GM12878 (cell line): ENCODE data around the gene ATAD2B. TPM values are rescaled to one million over a fixed set of nuclear protein-coding genes. Genes with fewer than 3 reads are reported as not detected.
A peak's percentile ranks its signal among the peaks of the same experiment; 100 is the strongest.

Experiments
- ATAC-seq: fragments of 200-7000 bp; cut with Tn5 transposase; 3 replicates; pipeline ENCODE4 v1.9.1; 2020; ENCODE audit warnings: mild to moderate bottlenecking, moderate library complexity
- Bru-seq: library from RNA; stranded (reverse); fragments of 400-500 nt; gene quantifications from one replicate; lab custom pipeline; 2021; lab: Mats Ljungman, UMichigan
- BruChase-seq, 2 experiments: library from RNA; stranded (reverse); fragments of 400-500 nt; gene quantifications; one replicate each; lab custom pipeline; 2021; lab: Mats Ljungman, UMichigan
- BruUV-seq: library from RNA; stranded (reverse); fragments of 400-500 nt; replicated peaks from 2 replicates; lab custom pipeline; 2021; lab: Mats Ljungman, UMichigan
- CTCF ChIA-PET: fragments of 300-600 bp; sonication (Branson Sonifier 250); formaldehyde crosslinking; extraction: SDS; loops from one replicate; lab custom pipeline; 2021; ENCODE audit warnings: inconsistent platforms; lab: Yijun Ruan, JAX
- POLR2A ChIA-PET: fragments of 350-600 bp; formaldehyde crosslinking; extraction: SDS; loops from one replicate; lab custom pipeline; 2021; ENCODE audit warnings: inconsistent platforms; lab: Charles Lee
- RAD21 ChIA-PET: fragments of 300-600 bp; sonication (Branson Sonifier 250); formaldehyde crosslinking; loops from one replicate; lab custom pipeline; 2023; ENCODE audit warnings: antibody characterized with exemption; ENCODE audit not compliant: unreplicated experiment; lab: Charles Lee
- SMC1A ChIA-PET: fragments of 300-600 bp; sonication (Branson Sonifier 250); formaldehyde crosslinking; loops from one replicate; lab custom pipeline; 2023; ENCODE audit not compliant: unreplicated experiment, uncharacterized antibody; lab: Charles Lee
- DNase-seq: peaks from one replicate; pipeline ENCODE4 v3.0.0-alpha.2; 2011; ENCODE audit warnings: low read depth, low spot score
- FAIRE-seq: peaks from 3 replicates; lab custom pipeline; 2011; peaks lifted over from hg19 to GRCh38; lab: Jason Lieb, UNC
- H2AFZ ChIP-seq: 2 replicates; pipeline ENCODE4 v1.6.0; 2011; ENCODE audit warnings: low read depth, low read length, control low read depth; ENCODE audit not compliant: control insufficient read depth
- H3K27ac ChIP-seq: 2 replicates; pipeline ENCODE4 v1.5.1; 2011; ENCODE audit warnings: control low read depth; ENCODE audit not compliant: control insufficient read depth, insufficient read depth
- H3K27me3 ChIP-seq, 2 experiments: replicated peaks in 1 of 2; 2 replicates each; pipeline versions ENCODE4 v1.6.0 to v1.6.1; 2011; ENCODE audit warnings: low read length in 1 of 2; ENCODE audit not compliant: control insufficient read depth in 2 of 2, insufficient read depth in 2 of 2
- H3K36me3 ChIP-seq, 2 experiments: 2 replicates each; pipeline ENCODE4 v1.5.1; 2011; ENCODE audit warnings: low read length in 1 of 2; ENCODE audit not compliant: control insufficient read depth in 2 of 2, insufficient read depth in 2 of 2
- H3K4me1 ChIP-seq: 2 replicates; pipeline ENCODE4 v1.6.1; 2011; ENCODE audit warnings: mild to moderate bottlenecking, low read length, moderate library complexity, mixed read lengths; ENCODE audit not compliant: control insufficient read depth, insufficient read depth
- H3K4me2 ChIP-seq: 2 replicates; pipeline ENCODE4 v1.6.0; 2011; ENCODE audit warnings: control low read depth; ENCODE audit not compliant: control insufficient read depth, insufficient read depth
- H3K4me3 ChIP-seq: fragments of 200-600 bp; sonication (generic); 2 replicates; pipeline ENCODE4 v1.5.1; 2016
- H3K79me2 ChIP-seq: 2 replicates; pipeline ENCODE4 v1.6.0; 2011; ENCODE audit warnings: low read length; ENCODE audit not compliant: control insufficient read depth, insufficient read depth
- H3K9ac ChIP-seq: 2 replicates; pipeline ENCODE4 v1.8.0; 2011; ENCODE audit warnings: low read length, control low read depth, mixed read lengths; ENCODE audit not compliant: control insufficient read depth, insufficient read depth
- H3K9me3 ChIP-seq: replicated peaks from 3 replicates; pipeline ENCODE4 v1.5.1; 2011; ENCODE audit warnings: mild to moderate bottlenecking, low read length; ENCODE audit not compliant: control insufficient read depth, insufficient read depth
- H4K20me1 ChIP-seq: 2 replicates; pipeline ENCODE4 v1.6.0; 2011; ENCODE audit not compliant: control insufficient read depth, insufficient read depth
- DPF2 ChIP-seq: fragments of 450-650 bp; IDR thresholded peaks from 2 replicates; pipeline ENCODE4 v1.6.1; 2017; ENCODE audit warnings: mild to moderate bottlenecking
- GABPA ChIP-seq: IDR thresholded peaks from 2 replicates; pipeline ENCODE4 v1.6.1; 2014; ENCODE audit warnings: antibody characterized with exemption, low read depth, mild to moderate bottlenecking, inconsistent platforms
- HCFC1 ChIP-seq: fragments of 150-350 bp; IDR thresholded peaks from 2 replicates; pipeline ENCODE4 v1.6.1; 2014; ENCODE audit warnings: low read length
- HDAC6 ChIP-seq: fragments of 200-600 bp; sonication (generic); IDR thresholded peaks from one replicate; pipeline ENCODE4 v1.8.0; 2017; ENCODE audit warnings: antibody characterized with exemption; ENCODE audit not compliant: unreplicated experiment
- MEF2B ChIP-seq: fragments of 450-650 bp; IDR thresholded peaks from 2 replicates; pipeline ENCODE4 v1.6.1; 2018; ENCODE audit warnings: mild to moderate bottlenecking, moderate library complexity; ENCODE audit not compliant: partially characterized antibody, poor library complexity, severe bottlenecking
- MYB ChIP-seq: fragments of 150-350 bp; IDR thresholded peaks from 2 replicates; pipeline ENCODE4 v1.6.1; 2014; ENCODE audit warnings: mild to moderate bottlenecking, low read depth, low read length, borderline replicate concordance
- POLR2A ChIP-seq: IDR thresholded peaks from 2 replicates; pipeline ENCODE4 v1.6.1; 2011; ENCODE audit warnings: low read depth, mild to moderate bottlenecking, low read length
- RCOR1 ChIP-seq: conservative IDR thresholded peaks from 2 replicates; pipeline ENCODE4 v1.6.1; 2012; ENCODE audit warnings: low read depth, low read length, improper control_type of control experiment
- SMC3 ChIP-seq: IDR thresholded peaks from 2 replicates; pipeline ENCODE4 v1.6.1; 2011; ENCODE audit warnings: low read length, improper control_type of control experiment, borderline replicate concordance
- STAT3 ChIP-seq: IDR thresholded peaks from 2 replicates; pipeline ENCODE4 v1.6.1; 2011; ENCODE audit warnings: low read depth, low read length, improper control_type of control experiment
- ZNF622 ChIP-seq: fragments of 450-650 bp; IDR thresholded peaks from 2 replicates; pipeline ENCODE4 v1.6.1; 2017; ENCODE audit warnings: mild to moderate bottlenecking, inconsistent platforms
- ZSCAN29 ChIP-seq: fragments of 450-650 bp; IDR thresholded peaks from 2 replicates; pipeline ENCODE4 v1.6.1; 2017; ENCODE audit warnings: mild to moderate bottlenecking, moderate library complexity
- WGBS: methylation state at CpG from one replicate; pipeline ENCODE4 v1.1.6; 2016; ENCODE audit warnings: low lambda C conversion rate; ENCODE audit not compliant: insufficient replicate concordance, insufficient coverage; ENCODE audit errors: missing lambda C conversion rate; 5-methylcytosine and 5-hydroxymethylcytosine counted together
- in situ Hi-C: fragments of 300-500 bp; cut with MboI; formaldehyde crosslinking; loops from 9 replicates; pipeline ENCODE4 v1.14.3; 2018; ENCODE audit warnings: mixed read lengths
- intact Hi-C: fragments of 100-400 bp; cut with micrococcal nuclease; formaldehyde crosslinking; loops from one replicate; pipeline ENCODE4 v1.14.2; 2022; ENCODE audit not compliant: unreplicated experiment
- long read RNA-seq, 2 experiments: library from polyadenylated mRNA; unstranded; transcript quantifications; one replicate each; pipeline ENCODE4 v2.0.0, GENCODE V29; 2019 to 2020
- polyA minus RNA-seq, 3 experiments: library from RNA; depleted of rRNA, polyadenylated mRNA; stranded (reverse); fragments of >200 nt; gene quantifications; 2 replicates each; pipeline ENCODE4 v1.2.3, GENCODE V29; 2011
- polyA plus RNA-seq, 11 experiments: library from polyadenylated mRNA; depleted of rRNA in 4 of 11; unstranded in 6 of 11; stranded (reverse) in 5 of 11; fragments of >200 nt; fragmentation: Nextera tagmentation in 4 of 11; fragmentation: Illumina TruSeq in 1 of 11; extraction: Ambion mirVana in 4 of 11; extraction: Trizol in 1 of 11; gene quantifications; 1 replicate in 1 of 11; 2 replicates in 10 of 11; pipeline versions ENCODE4 v1.2.1 to v1.2.3, GENCODE V29; 2011 to 2016; ENCODE audit warnings: inconsistent platforms in 2 of 11, missing spikeins in 2 of 11, low read depth in 1 of 11
- total RNA-seq, 4 experiments: library from RNA; depleted of rRNA in 3 of 4; stranded (reverse); fragments of >200 nt in 3 of 4; fragmentation: Illumina TruSeq in 1 of 4; extraction: Trizol in 1 of 4; gene quantifications; 2 replicates each; pipeline versions ENCODE4 v1.2.1 to v1.2.3, GENCODE V29; 2013 to 2021
- TF ChIP-seq, protein P1 (sequence below): fragments of 450-650 bp; IDR thresholded peaks from 2 replicates; pipeline ENCODE4 v1.6.1; 2017; ENCODE audit warnings: low read depth, mild to moderate bottlenecking, moderate library complexity
- TF ChIP-seq, protein P2 (sequence below): fragments of 450-650 bp; IDR thresholded peaks from 2 replicates; pipeline ENCODE4 v1.6.1; 2017; ENCODE audit warnings: antibody characterized with exemption, mild to moderate bottlenecking, moderate library complexity

ATAD2B gene
- 171 and 176 TPM in 2 replicates for total RNA-seq (2013; cell fraction: nucleolus; rRNA removed)
- total RNA-seq (2014; rRNA removed) = 21.5 and 28.9 TPM in 2 replicates
- total RNA-seq (2014; rRNA removed; fragmentation: Illumina TruSeq; extraction: Trizol) = 28.9 and 29.9 TPM in 2 replicates
- 22.8 and 29.9 TPM in 2 replicates for total RNA-seq (2021)
- polyA plus RNA-seq (2011; ENCODE audit: low read depth) = 3.7 TPM
- polyA plus RNA-seq (2011; rRNA removed) = 15.7 and 23.1 TPM in 2 replicates
- polyA plus RNA-seq (2011; cell fraction: cytosol; rRNA removed) = 3.4 and 4.2 TPM in 2 replicates
- polyA plus RNA-seq (2011; cell fraction: nucleus; rRNA removed) = 36.1 and 37.4 TPM in 2 replicates
- 5.5 and 8.0 TPM in 2 replicates for polyA plus RNA-seq (2012)
- polyA plus RNA-seq (2014; fragmentation: Illumina TruSeq; extraction: Trizol) = 17.9 and 21.1 TPM in 2 replicates
- 1 to 10 TPM; 3.6 to 5.4 TPM for polyA plus RNA-seq (2014; fragmentation: Nextera tagmentation; extraction: Ambion mirVana)
- polyA plus RNA-seq (2014; rRNA removed) = 10.5 and 11.0 TPM in 2 replicates
- 10 to 100 TPM; 15.5 to 19.5 TPM for polyA plus RNA-seq (2016; fragmentation: Nextera tagmentation; extraction: Ambion mirVana)
- polyA minus RNA-seq (2011; rRNA and poly(A)+ RNA removed) = 27.9 and 31.0 TPM in 2 replicates
- 9.0 and 9.6 TPM in 2 replicates for polyA minus RNA-seq (2011; cell fraction: cytosol; rRNA and poly(A)+ RNA removed)
- 58.0 and 82.6 TPM in 2 replicates for polyA minus RNA-seq (2011; cell fraction: nucleus; rRNA and poly(A)+ RNA removed)
- percentile 83 among the genes with signal in this experiment for Bru-seq, nascent RNA
- percentile 81 among the genes with signal in this experiment for BruChase-seq, experiment 1, labeled RNA remaining after a 6-hour chase
- percentile 81 among the genes with signal in this experiment for BruChase-seq, experiment 2, labeled RNA remaining after a 2-hour chase
- long read RNA-seq, experiment 1, partial matches to known transcripts = 0 of 4 reads
- long read RNA-seq, experiment 1, other reads (novel, unspliced or antisense) = 4 of 4 reads
- long read RNA-seq, experiment 2, partial matches to known transcripts = 6 of 12 reads
- long read RNA-seq, experiment 2, other reads (novel, unspliced or antisense) = 6 of 12 reads

DNA sequence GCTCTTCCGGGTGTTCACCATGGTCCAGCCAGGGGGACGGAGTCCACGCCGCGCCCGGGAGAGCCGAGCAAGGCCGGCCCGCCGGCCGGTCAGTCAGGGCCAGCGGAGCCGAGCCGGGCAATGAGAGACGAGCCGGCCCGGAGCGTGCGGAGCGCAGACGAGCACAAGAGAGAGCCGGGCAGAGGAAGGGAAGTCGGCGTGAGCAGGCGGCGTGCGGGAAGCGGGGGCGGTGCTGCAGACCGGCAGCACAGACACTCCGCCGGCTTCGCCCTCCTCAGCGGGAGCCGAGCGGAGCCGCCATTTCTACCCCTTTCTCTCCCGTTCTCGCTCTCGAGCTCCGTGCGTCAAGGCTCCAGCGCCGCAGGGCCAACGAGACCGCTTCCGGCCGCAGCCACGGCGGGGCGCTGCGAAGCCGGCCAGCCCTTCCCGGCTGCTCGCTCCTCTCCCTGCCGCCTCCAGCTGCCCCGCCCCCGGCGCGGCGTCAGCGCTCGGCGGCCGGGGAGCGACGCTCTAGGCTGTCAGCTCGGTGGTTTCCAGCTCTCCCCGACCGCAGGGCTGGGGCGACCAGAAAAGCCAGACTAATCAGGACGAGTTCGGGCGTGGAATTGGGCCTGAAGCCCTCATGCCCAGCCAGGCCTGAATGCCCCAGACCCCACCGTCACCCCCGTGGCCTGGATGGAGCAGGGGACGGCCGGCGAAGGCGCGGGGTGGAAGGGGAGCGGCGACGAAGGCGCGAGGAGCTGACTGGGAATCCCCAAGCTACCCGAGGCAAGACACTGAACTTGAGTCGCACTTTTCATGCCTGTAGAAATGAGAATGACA is at the start of gene ATAD2B:
TSS of gene ATAD2B (minus strand) at position 374 of the 822 bp plus-strand sequence. CDS start at position 21, 353 bp downstream.
- CTCF ChIA-PET = interaction anchor here (0.6 to 5.1 kb wide), 38 partner anchors 9 to 713 kb away, joined by 3 to 121 read pairs (median 4); partner anchors contain the start of genes FKBP1B, SF3B6, TP53I3 and UBXN2A
- Histone ChIP-seq H3K27me3 (no peaks in the 10 kb centered on the region), H4K20me1 (no peaks in the 10 kb centered on the region), H3K36me3 (no peaks in the 10 kb centered on the region; a peak in 1 of 4 replicates), H3K9ac (peak within 1 kb of the TSS; percentile 96), H3K4me1 (peaks cover 9% of the 10 kb centered on the region), H3K79me2 (peaks cover 63% of the 10 kb centered on the region), H3K27ac (peak within 1 kb of the TSS; percentile 99), H3K9me3 (no peaks in the 10 kb centered on the region), H3K4me3 (peak within 1 kb of the TSS; percentile 89), H2AFZ (peak within 1 kb of the TSS; percentile 88), H3K4me2 (peak within 1 kb of the TSS; percentile 52)
- ATAC-seq (peak; percentile 83), DNase-seq (peak; percentile 89), FAIRE-seq (peak; percentile 87)
- RAD21 ChIA-PET = interaction anchor here (0.7 to 6.9 kb wide), 37 partner anchors 9 to 424 kb away, joined by 3 to 111 read pairs (median 5); partner anchors contain the start of genes FAM228B, SF3B6, TP53I3 and UBXN2A
- 2% methylated on average over 71 of the region's 88 CpGs for WGBS
- intact Hi-C loops (loop anchor here (1.0 to 5.0 kb wide), 7 partner anchors 13 to 196 kb away; partner anchors contain the start of genes FAM228B, FKBP1B, PFN4 and SF3B6), in situ Hi-C loops (no loop called here)
- no TSS peak for BruUV-seq
- SMC1A ChIA-PET = interaction anchor here (0.6 to 5.5 kb wide), 31 partner anchors 8 to 238 kb away, joined by 3 to 83 read pairs (median 5); partner anchors contain the start of genes SF3B6, TP53I3, UBXN2A and WDCP
- POLR2A ChIA-PET = interaction anchor here (0.6 to 6.5 kb wide), 25 partner anchors 11 to 1935 kb away, joined by 3 to 97 read pairs (median 5); partner anchors contain the start of genes FAM228B, SF3B6, TP53I3 and UBXN2A
- TF ChIP-seq MEF2B = peak; percentile 11
- no peak for TF ChIP-seq ZNF622
- TF ChIP-seq STAT3 = no peak
- TF ChIP-seq POLR2A = peak; percentile 94
- TF ChIP-seq ZSCAN29 = 0 out of 2 replicates have a peak, but pooled peaks have one; percentile 50
- TF ChIP-seq, protein P1, sequence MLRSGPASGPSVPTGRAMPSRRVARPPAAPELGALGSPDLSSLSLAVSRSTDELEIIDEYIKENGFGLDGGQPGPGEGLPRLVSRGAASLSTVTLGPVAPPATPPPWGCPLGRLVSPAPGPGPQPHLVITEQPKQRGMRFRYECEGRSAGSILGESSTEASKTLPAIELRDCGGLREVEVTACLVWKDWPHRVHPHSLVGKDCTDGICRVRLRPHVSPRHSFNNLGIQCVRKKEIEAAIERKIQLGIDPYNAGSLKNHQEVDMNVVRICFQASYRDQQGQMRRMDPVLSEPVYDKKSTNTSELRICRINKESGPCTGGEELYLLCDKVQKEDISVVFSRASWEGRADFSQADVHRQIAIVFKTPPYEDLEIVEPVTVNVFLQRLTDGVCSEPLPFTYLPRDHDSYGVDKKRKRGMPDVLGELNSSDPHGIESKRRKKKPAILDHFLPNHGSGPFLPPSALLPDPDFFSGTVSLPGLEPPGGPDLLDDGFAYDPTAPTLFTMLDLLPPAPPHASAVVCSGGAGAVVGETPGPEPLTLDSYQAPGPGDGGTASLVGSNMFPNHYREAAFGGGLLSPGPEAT = peak; percentile 95
- peak; percentile 42 for TF ChIP-seq HCFC1
- TF ChIP-seq, protein P2, sequence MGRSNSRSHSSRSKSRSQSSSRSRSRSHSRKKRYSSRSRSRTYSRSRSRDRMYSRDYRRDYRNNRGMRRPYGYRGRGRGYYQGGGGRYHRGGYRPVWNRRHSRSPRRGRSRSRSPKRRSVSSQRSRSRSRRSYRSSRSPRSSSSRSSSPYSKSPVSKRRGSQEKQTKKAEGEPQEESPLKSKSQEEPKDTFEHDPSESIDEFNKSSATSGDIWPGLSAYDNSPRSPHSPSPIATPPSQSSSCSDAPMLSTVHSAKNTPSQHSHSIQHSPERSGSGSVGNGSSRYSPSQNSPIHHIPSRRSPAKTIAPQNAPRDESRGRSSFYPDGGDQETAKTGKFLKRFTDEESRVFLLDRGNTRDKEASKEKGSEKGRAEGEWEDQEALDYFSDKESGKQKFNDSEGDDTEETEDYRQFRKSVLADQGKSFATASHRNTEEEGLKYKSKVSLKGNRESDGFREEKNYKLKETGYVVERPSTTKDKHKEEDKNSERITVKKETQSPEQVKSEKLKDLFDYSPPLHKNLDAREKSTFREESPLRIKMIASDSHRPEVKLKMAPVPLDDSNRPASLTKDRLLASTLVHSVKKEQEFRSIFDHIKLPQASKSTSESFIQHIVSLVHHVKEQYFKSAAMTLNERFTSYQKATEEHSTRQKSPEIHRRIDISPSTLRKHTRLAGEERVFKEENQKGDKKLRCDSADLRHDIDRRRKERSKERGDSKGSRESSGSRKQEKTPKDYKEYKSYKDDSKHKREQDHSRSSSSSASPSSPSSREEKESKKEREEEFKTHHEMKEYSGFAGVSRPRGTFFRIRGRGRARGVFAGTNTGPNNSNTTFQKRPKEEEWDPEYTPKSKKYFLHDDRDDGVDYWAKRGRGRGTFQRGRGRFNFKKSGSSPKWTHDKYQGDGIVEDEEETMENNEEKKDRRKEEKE = peak; percentile 59; the same call in 1 of the 2 replicates
- TF ChIP-seq DPF2 = peak; percentile 90
- TF ChIP-seq MYB = 0 out of 2 replicates have a peak, but pooled peaks have one; percentile 31
- peak; percentile 64 for TF ChIP-seq SMC3
- TF ChIP-seq GABPA = no peak
- peak; percentile 71; the same call in 1 of the 2 replicates for TF ChIP-seq RCOR1
- TF ChIP-seq HDAC6 = no peak
